ENCODE results near the gene LGMN.
"Not testable (repeated sequence)": the region's sequence is repeated elsewhere in the genome, so short reads cannot be mapped to it uniquely, and the experiment has no call there.

The LGMN gene

DNA sequence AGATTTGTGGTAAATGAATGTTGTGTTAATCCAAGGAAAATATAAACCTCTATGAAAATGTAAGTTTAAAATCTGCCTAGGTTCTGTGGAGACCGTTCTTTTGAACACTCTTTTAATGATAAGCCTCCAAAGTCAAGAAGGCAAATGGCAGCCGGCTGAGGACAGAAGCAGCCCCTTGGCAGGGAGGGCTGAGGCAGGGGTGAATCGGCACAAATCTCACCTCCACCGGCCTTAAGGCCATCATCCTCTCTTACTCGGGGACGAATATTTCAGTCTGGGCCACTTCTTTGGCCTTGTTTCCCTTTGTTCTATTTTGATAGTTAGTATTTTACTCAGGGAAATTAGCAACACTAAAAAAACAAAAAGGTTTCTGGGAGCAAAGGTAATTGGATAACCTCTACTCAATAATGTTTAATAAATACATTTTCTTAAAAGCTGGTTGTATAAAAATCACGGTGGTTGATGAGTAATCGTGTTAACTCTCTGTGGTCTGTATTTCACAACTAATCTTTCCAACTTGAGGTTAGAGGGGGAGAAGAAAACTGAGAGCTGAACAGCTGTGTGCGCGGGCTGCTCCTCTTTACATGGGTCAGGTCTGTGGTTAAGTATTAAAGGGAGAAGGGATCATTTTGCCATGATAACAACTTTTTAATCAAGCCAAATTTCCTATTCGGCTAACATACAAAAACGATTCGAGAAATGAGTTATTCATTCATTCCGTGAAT lies 18.6 kb downstream of the LGMN start:
- in situ Hi-C loops (cut with HindIII; ENCODE audit: low sequenced_read_pairs) = no loop called here

DNA sequence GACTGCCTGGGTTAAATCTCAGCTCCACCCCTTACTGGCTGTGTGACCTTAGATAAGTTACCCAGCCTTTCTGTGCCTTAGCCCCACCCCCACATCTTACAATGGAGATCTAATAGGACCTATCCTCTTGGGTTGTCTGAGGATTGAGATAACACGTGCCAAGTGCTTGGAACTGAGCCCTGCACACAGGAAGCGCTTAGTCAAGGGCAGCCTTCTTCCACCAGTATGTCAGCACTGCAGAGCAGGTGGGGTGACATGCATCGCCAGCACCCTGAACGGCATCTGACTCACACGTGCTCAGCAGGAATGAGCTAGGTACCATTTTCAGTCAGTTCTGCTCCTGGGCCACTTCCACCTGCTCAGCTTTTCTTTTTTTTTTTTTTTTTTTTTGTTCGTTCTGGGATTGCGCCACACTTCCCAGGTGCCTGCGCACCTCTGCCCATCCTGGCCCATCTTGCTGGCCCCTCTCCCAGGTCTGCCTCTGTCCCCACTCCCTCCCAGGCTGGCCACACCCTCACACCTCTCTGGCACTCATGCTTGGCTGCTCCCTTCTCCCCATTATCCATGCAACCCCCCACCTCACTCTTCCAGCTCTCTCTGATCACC lies 19.6 kb downstream of the LGMN start:
- in situ Hi-C loops (cut with HindIII; ENCODE audit: low sequenced_read_pairs) = no loop called here

DNA sequence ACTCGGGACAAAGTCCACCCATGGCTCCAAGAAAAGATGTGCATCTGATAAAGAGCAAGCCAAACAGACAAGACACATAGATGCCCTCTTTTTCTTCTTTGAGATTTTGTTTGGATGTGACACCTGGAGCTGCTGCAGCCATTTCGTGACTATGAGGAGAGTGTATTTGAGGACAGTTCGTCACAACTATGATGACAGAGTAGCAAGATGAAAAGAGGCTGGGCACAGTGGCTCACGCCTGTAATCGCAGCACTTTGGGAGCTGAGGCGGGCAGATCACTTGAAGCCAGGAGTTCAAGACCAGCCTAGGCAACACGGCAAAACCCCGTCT lies 21.5 kb downstream of the LGMN start:
- in situ Hi-C loops (cut with HindIII; ENCODE audit: low sequenced_read_pairs) = no loop called here

DNA sequence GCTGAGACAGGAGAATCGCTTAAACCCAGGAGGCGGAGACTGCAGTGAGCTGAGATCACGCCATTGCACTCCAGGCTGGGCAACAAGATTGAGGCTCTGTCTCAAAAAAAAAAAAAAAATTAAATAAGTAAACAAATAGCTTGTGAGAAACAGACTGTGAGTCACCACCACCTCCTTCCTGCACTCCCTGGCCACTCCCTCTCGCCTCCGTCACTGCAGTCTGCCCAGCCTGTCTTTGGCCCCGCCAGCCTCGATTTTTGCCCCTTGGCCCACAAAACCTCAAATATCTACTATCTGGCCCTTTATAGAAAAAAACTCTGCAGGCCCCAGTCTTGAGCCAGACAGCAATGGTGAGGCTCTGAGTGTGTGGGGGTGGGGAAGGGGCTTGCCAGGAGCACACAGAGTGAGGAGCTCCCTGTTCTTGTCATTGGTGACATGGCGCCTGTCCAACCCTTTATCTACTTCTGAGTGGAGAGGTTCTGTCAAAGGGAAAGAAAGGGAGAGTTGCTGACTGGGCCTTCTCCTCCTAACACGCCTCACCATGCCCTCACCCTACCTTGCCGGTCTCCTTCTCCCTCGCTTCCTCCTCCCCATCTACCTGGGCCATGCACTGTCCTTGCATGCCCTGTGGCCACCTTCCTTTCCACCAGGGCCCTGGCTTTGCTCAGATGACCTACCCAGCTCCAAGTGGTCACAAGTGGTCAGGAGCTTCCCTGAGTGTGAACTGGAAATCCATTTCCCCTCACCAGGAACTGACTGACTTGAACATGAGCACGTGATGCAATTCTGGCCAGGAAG lies 22.1 kb downstream of the LGMN start:
- in situ Hi-C loops (cut with HindIII; ENCODE audit: low sequenced_read_pairs) = no loop called here

DNA sequence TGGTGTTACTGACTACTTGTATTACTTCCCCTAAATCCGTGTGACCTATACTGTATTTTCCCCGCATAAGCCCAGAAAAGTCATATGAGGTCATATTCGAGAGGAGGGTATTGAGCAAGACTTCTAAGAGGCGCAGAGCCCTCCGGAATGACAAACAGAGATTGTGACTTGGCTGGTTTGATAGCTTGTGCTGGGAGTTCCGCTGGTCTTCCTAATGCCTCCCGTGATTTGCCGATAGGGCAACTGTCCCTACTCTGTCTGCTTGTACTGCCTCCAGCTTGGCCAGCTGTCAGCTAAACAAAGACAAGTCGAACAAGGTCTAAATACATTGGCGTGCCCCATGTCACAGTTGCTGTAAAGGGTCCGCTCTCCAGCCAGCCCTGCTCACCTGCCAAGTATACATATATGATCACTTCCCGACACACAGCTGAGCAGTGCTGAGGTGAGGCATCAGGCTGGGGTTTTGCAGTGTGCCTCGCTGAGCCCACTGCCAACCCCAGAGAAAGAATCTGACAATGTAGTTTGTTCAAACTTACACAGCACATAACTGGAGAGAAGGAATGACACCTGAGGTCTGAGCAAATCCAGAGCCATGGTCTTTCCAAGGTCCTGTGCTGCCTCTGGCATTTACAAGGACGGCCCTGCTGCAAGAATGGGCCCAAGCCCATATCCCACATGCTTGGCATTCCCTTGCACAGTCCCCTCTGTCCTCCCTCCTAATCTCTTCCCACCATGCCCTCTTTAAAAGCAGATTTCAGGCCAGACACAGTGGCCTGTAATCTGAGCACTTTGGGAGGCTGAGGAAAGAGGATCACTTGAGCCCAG lies 23.7 kb downstream of the LGMN start:
- in situ Hi-C loops (cut with HindIII; ENCODE audit: low sequenced_read_pairs) = no loop called here

DNA sequence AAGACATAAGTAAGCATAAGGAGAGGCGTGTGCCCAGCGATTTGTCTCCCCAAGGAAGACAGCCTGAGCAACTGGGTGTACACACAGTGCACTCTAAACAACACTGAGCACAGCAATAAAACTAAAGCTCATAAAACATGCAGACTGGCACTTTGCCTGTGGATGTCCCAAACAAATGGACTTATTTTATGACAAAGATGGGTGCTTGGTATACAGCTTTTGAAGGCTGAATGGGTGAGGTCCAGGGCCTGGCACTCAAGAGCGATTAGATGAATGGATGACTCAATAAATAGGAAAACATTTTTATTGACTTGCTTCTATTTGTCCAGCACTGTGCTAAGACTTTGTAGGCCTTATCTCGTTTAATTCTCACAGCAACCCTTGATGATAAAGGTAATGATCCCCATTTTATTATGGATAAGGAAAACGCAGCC lies 28.5 kb downstream of the LGMN start:
- in situ Hi-C loops (cut with HindIII; ENCODE audit: low sequenced_read_pairs) = no loop called here

DNA sequence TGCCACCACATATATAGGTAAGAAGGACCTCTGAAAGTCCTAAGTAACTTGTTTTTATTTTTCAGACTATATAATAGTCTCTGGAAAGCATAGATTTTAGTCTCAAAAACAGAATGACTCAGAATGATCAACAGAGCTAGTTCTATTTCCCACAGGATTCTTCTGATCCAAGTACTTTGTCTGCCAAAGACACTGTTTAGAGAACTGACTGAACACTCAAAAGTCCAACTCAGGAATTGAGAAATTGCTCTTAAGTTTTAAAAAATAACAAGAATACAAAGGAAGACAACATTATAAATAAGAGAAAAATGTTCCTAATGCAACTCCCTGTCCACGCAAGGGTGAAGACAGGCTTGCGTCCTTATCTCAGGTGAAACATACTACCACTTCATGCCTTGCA lies 29.0 kb downstream of the LGMN start:
- in situ Hi-C loops (cut with HindIII; ENCODE audit: low sequenced_read_pairs) = no loop called here

DNA sequence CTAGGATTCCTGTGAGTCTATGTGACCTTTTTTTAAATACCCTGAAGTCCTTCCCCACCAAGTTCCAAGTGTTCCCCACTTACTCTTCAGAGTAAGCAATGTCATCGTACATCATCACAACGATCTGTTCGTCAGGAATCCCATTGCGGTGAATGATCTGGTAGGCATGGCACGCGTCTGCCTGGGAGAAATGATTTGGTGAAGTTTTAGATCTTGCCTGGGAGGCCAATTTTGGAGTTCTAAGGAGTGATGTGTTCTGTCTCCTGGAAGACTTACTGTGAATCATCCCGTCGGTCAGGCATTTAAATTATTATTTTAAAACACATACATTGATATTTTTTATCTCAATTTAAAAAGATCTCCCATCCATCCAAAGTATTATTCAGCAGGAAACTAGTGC lies 29.8 kb downstream of the LGMN start:
- in situ Hi-C loops (cut with HindIII; ENCODE audit: low sequenced_read_pairs) = no loop called here

DNA sequence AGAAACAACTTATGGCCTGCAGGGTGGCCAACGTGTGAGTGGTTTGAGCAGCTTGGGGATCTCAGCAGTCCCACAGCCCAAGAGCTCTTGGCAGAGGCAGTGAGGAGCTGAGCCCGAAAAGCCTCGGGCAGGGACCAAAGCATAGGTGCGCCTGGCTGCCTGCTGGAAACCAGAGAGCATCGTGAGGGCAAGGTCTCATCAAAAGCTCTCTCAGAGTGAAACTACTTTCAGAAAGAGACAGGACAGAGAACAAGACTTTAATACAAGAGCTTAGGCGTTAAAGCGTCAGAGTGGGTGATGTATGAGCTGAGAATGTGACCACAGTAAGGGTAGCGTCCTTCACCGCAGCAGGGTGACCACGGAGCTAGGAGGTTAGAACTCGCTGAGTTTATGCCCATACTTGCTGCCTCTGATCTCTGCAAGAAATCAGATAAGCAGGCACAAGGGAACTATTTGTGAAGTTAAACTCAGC lies 30.8 kb downstream of the LGMN start:
- in situ Hi-C loops (cut with HindIII; ENCODE audit: low sequenced_read_pairs) = no loop called here

DNA sequence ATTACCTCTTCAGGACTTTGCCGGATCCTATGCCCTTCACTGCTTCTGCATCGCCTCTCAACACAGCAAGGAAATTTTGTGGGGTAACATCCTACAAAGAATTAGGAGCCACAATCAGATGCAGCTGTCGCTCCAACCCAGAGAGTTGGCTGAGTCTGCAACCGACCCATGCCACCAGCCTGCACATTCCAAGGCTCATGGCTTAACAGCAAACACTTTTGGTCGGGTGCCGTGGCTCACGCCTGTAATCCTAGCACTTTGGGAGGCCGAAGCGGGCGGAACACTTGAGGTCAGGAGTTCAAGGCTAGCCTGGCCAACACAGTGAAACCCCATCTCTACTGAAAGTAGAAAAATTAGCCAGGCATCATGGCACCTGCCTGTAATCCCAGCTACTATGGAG lies 32.3 kb downstream of the LGMN start:
- in situ Hi-C loops (cut with HindIII; ENCODE audit: low sequenced_read_pairs) = no loop called here

DNA sequence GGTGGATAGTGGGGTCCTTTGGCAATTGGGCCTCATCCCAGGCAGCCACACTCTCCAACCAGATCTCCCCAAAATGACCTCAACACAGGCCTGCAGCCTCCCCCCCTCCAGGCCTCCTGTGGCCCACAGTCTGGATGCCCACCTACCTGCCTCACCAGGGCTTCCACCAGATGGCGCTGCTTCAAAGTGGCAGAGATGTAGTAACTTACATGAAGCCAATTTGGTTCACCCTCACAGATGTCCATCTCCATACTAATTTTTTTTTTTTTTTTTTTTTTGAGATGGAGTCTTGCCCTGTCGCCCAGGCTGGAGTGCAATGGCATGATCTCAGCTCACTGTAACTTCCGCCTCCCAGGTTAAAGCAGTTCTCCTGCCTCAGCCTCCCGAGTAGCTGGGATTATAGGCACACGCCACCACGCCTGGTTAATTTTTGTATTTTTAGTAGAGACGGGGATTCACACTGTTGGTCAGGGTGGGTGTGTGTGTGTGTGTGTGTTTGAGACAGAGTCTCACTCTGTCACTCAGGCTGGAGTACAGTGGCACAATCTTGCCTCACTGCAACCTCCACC lies 33.6 kb downstream of the LGMN start:
- in situ Hi-C loops (cut with HindIII; ENCODE audit: low sequenced_read_pairs) = not testable (repeated sequence)

DNA sequence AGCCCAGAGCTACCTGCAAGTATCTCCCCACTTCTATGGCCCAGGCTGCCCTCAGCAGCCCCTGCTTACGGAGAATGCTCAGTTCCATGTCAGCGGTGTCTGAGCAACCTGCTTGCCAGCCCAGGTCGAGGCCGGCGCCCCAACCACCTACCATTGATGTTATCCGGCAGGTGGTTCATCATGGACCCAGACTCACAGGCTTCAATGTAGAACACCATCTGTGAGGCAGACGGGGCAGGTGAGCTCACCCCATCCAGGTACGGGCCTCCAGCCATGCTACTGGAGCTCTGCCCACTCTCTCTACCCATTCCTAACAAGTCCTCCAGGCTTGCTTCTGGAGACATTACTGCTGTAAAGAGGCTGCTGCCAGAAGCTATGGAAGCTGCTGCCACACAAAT lies 35.8 kb downstream of the LGMN start:
- in situ Hi-C loops (cut with HindIII; ENCODE audit: low sequenced_read_pairs) = no loop called here

DNA sequence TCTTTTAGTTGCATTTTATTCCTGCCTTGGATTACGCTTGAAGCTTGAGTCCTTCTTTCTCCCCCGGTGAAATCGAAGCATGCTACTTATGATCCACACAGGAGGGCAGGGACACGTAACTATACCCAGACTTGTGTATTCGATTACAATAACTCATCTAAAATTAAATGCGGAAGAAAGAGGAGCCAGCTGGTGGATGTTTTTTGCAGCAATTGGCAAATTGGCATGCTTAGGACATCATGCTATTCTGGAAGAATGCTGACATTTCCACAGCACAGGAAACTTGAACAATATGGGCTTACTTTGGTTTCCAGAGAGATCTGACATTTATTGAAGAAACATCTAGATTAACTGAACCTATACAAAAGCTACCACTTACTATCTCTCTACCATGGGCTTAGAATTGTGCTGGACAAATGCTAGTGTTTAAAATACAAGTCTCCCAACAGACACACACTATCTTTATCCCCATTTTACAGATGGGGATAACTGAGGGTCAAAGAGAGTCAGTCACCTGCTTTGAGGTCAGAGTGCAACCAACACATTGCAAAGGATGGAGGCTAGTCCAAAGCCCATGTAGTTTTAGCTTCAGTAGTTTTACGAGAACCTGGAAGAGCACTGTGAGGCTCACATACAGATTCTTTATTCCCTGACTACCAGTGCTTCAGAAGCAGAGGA lies 36.3 kb downstream of the LGMN start:
- in situ Hi-C loops (cut with HindIII; ENCODE audit: low sequenced_read_pairs) = no loop called here

DNA sequence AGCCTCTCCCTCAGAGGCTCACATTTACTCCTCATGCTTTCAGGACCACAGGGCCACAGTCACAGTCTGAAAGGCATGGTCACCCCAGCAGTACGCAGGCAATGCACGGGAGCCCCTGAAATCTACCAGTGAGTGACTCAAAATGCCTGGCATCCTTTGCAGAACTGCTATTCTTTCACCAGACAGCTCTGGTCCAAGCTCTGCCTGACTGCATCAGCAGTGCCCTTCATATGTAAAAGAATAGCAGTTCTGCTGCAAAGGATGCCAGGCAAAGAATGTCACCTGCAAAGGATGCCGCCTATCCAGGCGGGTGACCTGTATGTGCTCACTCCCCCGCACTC lies 38.5 kb downstream of the LGMN start:
- in situ Hi-C loops (cut with HindIII; ENCODE audit: low sequenced_read_pairs) = no loop called here

DNA sequence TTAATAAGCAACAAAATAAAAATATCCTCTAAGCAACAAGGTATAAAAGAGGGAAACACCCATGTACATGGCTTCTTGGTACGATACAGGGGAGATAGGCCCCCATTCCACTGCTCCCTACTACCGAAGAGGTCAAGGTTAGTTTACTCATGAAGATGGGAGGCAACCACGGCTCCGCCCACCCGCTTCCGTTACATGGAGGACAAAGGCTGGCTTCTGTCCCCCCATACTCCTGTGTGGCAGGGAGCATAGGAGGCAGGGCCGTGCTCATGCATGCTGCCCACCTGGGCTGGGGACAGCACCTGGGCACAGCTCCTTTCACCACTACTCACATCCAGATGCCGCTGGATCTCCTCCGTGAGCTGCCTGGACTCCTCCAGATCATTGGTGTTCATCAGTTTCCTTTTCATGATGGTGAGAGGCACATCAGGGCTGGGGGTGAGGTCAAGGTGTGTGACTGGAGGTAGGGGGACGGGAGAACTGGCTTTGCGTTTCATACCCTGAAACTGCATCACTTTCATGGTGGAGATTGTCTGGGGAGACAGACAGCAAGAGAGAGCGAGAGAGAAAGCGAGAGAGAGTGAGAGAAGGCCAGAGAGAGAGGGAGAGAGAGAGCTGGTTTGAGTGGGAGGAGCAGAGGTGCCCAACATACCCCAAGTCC lies 39.0 kb downstream of the LGMN start:
- in situ Hi-C loops (cut with HindIII; ENCODE audit: low sequenced_read_pairs) = no loop called here

DNA sequence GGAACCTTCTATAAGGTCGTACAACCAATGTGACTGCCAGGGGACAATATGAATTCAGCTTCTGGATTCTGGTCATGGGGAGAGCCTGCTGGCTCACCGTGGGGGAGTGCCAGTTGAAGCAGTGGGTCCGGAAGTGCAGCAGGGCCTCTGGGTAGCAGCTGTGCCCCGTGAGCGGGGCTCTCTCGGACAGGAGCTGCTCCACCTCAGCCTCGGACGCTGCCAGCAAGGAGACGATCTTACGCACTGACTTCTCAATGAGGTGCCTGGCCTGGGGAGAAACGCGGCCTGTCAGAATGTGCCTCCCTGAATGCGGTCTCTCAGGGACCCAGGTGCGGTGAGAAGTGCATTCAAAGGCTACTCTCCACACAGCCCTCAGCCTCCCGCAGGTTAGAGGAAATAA lies 42.0 kb downstream of the LGMN start:
- in situ Hi-C loops (cut with HindIII; ENCODE audit: low sequenced_read_pairs) = no loop called here

DNA sequence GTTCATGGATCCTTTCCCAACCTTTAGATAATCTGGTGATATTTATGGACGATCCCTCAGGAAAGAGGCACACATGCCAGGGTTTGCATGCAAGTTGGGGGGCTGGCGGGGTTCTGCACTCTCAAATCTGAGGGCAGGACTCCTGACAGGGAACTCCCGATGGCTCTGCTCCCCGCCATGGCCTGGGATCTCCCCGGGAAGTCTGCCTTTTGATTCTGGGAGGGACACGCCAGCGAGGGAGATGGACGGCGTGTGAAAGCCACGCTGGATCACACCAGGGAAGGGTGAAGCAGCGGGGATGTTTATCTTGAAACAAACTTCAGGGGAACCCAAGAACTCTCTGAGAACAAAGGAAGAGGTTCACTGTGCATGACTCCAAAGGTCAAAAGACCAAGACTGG lies 43.6 kb downstream of the LGMN start:
- in situ Hi-C loops (cut with HindIII; ENCODE audit: low sequenced_read_pairs) = loop anchor here (5.0 kb wide), 1 partner anchor 72 kb away; no protein-coding TSS in a partner anchor

DNA sequence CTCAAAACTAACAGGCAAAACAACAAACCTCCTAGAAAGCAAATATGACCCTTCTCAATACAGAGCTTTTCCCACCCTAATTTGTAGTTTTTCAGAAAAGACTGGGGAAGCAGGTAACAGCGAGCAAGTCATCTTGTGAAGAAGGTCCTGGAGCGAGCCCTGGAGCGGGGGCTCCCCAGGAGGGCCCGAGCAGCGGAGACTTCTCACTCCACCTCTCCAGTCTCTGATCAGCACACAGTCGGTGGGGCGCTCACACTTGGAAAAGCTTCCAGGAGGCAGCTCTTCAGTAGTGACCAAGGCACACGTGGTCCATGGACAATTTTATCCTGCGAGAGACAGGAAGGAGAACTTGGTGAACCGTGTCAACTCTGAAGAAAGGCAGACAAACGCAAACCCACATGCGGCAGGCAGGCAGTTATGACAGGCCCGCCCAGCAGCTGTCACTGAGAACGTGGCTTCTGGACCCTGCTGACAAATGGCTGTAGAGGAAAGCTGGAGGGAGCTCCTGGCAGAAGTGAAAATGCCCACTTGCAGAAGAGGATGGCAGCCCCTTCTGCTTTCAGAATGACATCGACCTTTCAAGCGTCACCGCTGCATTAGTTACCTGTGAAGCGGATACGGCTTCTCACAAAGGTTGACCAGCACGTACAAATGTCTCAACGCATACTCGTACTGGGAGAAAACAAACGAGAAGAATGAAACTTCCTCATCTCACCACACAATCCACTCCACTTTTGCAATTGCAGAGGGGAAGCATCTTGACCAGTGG lies 44.2 kb downstream of the LGMN start:
- in situ Hi-C loops (cut with HindIII; ENCODE audit: low sequenced_read_pairs) = loop anchor here (5.0 kb wide), 1 partner anchor 73 kb away; no protein-coding TSS in a partner anchor

DNA sequence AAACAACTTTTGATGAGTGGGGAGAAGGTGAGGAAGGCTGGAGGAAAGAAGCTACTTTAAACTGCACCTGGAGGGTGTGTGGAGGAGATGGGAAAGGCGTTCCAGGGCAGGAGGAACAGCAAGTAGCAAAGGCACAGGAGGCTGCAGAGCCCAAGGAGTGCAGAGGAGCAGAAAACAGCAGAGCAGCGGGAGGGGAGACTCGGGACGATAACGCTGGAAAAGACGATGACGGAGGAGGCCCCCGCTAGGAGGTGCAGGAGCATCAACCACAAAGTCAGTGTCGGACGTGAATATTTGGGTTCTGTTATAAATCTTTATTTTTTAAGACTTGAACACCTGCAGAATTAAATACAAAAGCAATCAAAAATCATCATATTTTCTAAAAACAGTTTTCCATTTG lies 44.9 kb downstream of the LGMN start:
- in situ Hi-C loops (cut with HindIII; ENCODE audit: low sequenced_read_pairs) = loop anchor here (5.0 kb wide), 1 partner anchor 74 kb away; no protein-coding TSS in a partner anchor
